Measurements from ENCODE around the gene TPO. TPM values are rescaled to one million over a fixed set of nuclear protein-coding genes. Genes with fewer than 3 reads are reported as not detected.

TPO gene
- total and polyA plus RNA-seq, 4 donors, result not detected

DNA sequence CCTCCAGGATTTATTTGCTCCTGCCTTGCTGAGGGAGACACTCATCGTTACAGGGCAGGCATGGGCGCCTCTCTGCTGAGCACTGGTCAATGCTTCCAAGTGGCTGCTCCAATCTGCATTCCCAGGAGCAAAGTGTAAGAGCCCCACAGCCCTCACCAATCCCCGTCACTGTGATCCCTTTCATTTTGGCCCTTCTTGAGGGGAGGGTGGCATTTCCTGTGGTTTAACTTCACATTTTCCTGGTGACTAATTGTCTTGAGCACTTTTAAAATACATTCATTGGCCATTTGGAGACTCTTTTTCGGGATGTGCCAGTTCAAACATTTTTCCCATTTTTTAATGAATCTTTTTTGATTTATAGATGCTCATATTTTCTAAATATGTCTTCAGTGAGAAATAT lies 33.0 kb downstream of the TPO start:
- TF ChIP-seq RAD21 (IDR thresholded peaks at IDR 0.05) (no peak), JUND (IDR thresholded peaks at IDR 0.05) (no peak)
- H3K9ac ChIP-seq (ENCODE audit: low read depth in 1 of 2, low read length in 2 of 2), result no peak overlapping the region
- no peak overlapping the region for H3K4me3 ChIP-seq (ENCODE audit: low read depth in 1 of 3, low read length in 3 of 3)
- no peaks in the 10 kb centered on the region for H3K4me1 ChIP-seq (ENCODE audit: control insufficient read depth in 4 of 4, insufficient read depth in 4 of 4, low read length in 3 of 4)
- WGBS, result 64% methylated on average over 4 of the region's 4 CpGs
- no peaks in the 10 kb centered on the region for H3K9me3 ChIP-seq (ENCODE audit: control insufficient read depth in 4 of 4, low read length in 3 of 4)
- peaks cover 0 to 6% (median 2%) of the 10 kb centered on the region in 4 donors for H3K27me3 ChIP-seq (ENCODE audit: control insufficient read depth in 4 of 4, insufficient read depth in 4 of 4, low read length in 3 of 4)
- DNase-seq (ENCODE audit: low spot score), result no peak
- no peak overlapping the region for H3K27ac ChIP-seq (ENCODE audit: low read depth in 1 of 2, low read length in 2 of 2)
- H3K36me3 ChIP-seq (ENCODE audit: control insufficient read depth in 4 of 4, insufficient read depth in 3 of 4, low read depth in 1 of 4, low read length in 3 of 4), result no peaks in the 10 kb centered on the region

DNA sequence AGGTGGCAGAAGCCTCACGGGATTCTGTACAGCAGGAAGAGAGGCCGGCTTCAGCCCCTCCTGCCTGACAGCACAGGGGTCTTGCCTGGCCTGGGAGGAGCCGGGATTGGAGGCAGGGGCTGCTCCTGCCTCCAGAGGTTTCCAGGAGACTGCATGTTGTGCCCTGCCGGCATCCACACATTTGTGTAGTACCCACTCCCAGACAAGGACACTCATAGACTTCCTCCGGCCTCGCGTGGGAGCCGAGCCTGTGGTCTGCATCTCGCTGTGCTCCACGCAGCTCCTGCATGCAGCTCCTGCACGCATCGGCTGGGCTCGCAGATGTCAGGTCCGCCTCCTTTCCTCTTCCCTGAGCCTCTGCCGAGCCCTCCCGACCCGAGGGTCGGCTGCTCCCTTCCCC lies 34.7 kb downstream of the TPO start:
- H3K9me3 ChIP-seq (ENCODE audit: control insufficient read depth in 4 of 4, low read length in 3 of 4), result no peaks in the 10 kb centered on the region
- no peak for DNase-seq (ENCODE audit: low spot score)
- H3K9ac ChIP-seq (ENCODE audit: low read depth in 1 of 2, low read length in 2 of 2), result no peak overlapping the region
- no peak for TF ChIP-seq HNF4G (IDR thresholded peaks at IDR 0.05)
- TF ChIP-seq FOXA2 (IDR thresholded peaks at IDR 0.05), result no peak
- no peak for TF ChIP-seq RXRA (IDR thresholded peaks at IDR 0.05)
- TF ChIP-seq FOXA1 (IDR thresholded peaks at IDR 0.05), result no peak
- no peak for TF ChIP-seq ATF3 (IDR thresholded peaks at IDR 0.05)
- H3K4me3 ChIP-seq (ENCODE audit: low read depth in 1 of 3, low read length in 3 of 3), result no peak overlapping the region
- H3K27ac ChIP-seq (ENCODE audit: low read depth in 1 of 2, low read length in 2 of 2), result no peak overlapping the region
- H3K4me1 ChIP-seq (ENCODE audit: control insufficient read depth in 4 of 4, insufficient read depth in 4 of 4, low read length in 3 of 4), result no peaks in the 10 kb centered on the region
- WGBS, result 55% methylated on average over 18 of the region's 18 CpGs
- peaks cover 0 to 6% (median 2%) of the 10 kb centered on the region in 4 donors for H3K27me3 ChIP-seq (ENCODE audit: control insufficient read depth in 4 of 4, insufficient read depth in 4 of 4, low read length in 3 of 4)
- H3K36me3 ChIP-seq (ENCODE audit: control insufficient read depth in 4 of 4, insufficient read depth in 3 of 4, low read depth in 1 of 4, low read length in 3 of 4), result no peaks in the 10 kb centered on the region

GRCh38 chr2:1450915-1451314 lies 37.7 kb downstream of the TPO start:
- Histone ChIP-seq H3K9me3 (ENCODE audit: control insufficient read depth in 4 of 4, low read length in 3 of 4) (no peaks in the 10 kb centered on the region), H3K4me3 (ENCODE audit: low read depth in 1 of 3, low read length in 3 of 3) (no peak overlapping the region), H3K36me3 (ENCODE audit: control insufficient read depth in 4 of 4, insufficient read depth in 3 of 4, low read depth in 1 of 4, low read length in 3 of 4) (no peaks in the 10 kb centered on the region), H3K27me3 (ENCODE audit: control insufficient read depth in 4 of 4, insufficient read depth in 4 of 4, low read length in 3 of 4) (peaks cover 0 to 6% (median 2%) of the 10 kb centered on the region in 4 donors), H3K4me1 (ENCODE audit: control insufficient read depth in 4 of 4, insufficient read depth in 4 of 4, low read length in 3 of 4) (no peaks in the 10 kb centered on the region), H3K9ac (ENCODE audit: low read depth in 1 of 2, low read length in 2 of 2) (no peak overlapping the region), H3K27ac (ENCODE audit: low read depth in 1 of 2, low read length in 2 of 2) (no peak overlapping the region)
- TF ChIP-seq FOXA1 (IDR thresholded peaks at IDR 0.05), result no peak
- no peak for TF ChIP-seq RXRA (IDR thresholded peaks at IDR 0.05)
- no peak for TF ChIP-seq CTCF (IDR thresholded peaks at IDR 0.05; ENCODE audit: low read depth, low read length, missing input control)
- no peak for TF ChIP-seq ATF3 (IDR thresholded peaks at IDR 0.05)
- TF ChIP-seq, protein P1, sequence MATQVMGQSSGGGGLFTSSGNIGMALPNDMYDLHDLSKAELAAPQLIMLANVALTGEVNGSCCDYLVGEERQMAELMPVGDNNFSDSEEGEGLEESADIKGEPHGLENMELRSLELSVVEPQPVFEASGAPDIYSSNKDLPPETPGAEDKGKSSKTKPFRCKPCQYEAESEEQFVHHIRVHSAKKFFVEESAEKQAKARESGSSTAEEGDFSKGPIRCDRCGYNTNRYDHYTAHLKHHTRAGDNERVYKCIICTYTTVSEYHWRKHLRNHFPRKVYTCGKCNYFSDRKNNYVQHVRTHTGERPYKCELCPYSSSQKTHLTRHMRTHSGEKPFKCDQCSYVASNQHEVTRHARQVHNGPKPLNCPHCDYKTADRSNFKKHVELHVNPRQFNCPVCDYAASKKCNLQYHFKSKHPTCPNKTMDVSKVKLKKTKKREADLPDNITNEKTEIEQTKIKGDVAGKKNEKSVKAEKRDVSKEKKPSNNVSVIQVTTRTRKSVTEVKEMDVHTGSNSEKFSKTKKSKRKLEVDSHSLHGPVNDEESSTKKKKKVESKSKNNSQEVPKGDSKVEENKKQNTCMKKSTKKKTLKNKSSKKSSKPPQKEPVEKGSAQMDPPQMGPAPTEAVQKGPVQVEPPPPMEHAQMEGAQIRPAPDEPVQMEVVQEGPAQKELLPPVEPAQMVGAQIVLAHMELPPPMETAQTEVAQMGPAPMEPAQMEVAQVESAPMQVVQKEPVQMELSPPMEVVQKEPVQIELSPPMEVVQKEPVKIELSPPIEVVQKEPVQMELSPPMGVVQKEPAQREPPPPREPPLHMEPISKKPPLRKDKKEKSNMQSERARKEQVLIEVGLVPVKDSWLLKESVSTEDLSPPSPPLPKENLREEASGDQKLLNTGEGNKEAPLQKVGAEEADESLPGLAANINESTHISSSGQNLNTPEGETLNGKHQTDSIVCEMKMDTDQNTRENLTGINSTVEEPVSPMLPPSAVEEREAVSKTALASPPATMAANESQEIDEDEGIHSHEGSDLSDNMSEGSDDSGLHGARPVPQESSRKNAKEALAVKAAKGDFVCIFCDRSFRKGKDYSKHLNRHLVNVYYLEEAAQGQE (IDR thresholded peaks at IDR 0.05), result no peak
- no peak for TF ChIP-seq TAF1 (conservative IDR thresholded peaks at IDR 0.05)
- TF ChIP-seq MAX (IDR thresholded peaks at IDR 0.05), result no peak
- TF ChIP-seq GABPA (IDR thresholded peaks at IDR 0.05 in 1 of 2, conservative IDR thresholded peaks at IDR 0.05 in 1 of 2), result no peak
- no peak for TF ChIP-seq RAD21 (IDR thresholded peaks at IDR 0.05)
- TF ChIP-seq HNF4A (conservative IDR thresholded peaks at IDR 0.05), result no peak
- TF ChIP-seq SP1 (IDR thresholded peaks at IDR 0.05), result no peak
- TF ChIP-seq JUND (IDR thresholded peaks at IDR 0.05), result no peak
- TF ChIP-seq, protein P2, sequence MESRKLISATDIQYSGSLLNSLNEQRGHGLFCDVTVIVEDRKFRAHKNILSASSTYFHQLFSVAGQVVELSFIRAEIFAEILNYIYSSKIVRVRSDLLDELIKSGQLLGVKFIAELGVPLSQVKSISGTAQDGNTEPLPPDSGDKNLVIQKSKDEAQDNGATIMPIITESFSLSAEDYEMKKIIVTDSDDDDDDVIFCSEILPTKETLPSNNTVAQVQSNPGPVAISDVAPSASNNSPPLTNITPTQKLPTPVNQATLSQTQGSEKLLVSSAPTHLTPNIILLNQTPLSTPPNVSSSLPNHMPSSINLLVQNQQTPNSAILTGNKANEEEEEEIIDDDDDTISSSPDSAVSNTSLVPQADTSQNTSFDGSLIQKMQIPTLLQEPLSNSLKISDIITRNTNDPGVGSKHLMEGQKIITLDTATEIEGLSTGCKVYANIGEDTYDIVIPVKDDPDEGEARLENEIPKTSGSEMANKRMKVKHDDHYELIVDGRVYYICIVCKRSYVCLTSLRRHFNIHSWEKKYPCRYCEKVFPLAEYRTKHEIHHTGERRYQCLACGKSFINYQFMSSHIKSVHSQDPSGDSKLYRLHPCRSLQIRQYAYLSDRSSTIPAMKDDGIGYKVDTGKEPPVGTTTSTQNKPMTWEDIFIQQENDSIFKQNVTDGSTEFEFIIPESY (IDR thresholded peaks at IDR 0.05), result no peak
- no peak for TF ChIP-seq HNF4G (IDR thresholded peaks at IDR 0.05)
- DNase-seq (ENCODE audit: low spot score), result no peak
- WGBS, result 60% methylated on average over 4 of the region's 4 CpGs

All from liver (tissue), 9 donors.